ENCODE data around the gene ZNG1B. TPM values are rescaled to one million over a fixed set of nuclear protein-coding genes. Genes with fewer than 3 reads are reported as not detected.
A peak's percentile ranks its signal among the peaks of the same experiment; 100 is the strongest.
"Not testable (repeated sequence)": the region's sequence is repeated elsewhere in the genome, so short reads cannot be mapped to it uniquely, and the experiment has no call there.

Gene ZNG1B
- total and polyA plus RNA-seq, 9 of the 15 experiments (the other 6 are each of a cell fraction or from before 2014, with no cell fraction given) = 37.4 to 108 (median 45.0) TPM

GRCh38 chr2:113521492-113521891, 84.0 kb downstream of the ZNG1B start:
- DNase-seq (ENCODE audit: extremely low read depth in 1 of 4, low spot score in 3 of 4) (peak in 1 of 4 experiments; percentile 32), ATAC-seq (peak; percentile 72)
- H3K27ac ChIP-seq (ENCODE audit: extremely low read depth, low read depth, low read length); FAIRE-seq; intact Hi-C loops (cut with micrococcal nuclease); H3K9me3 ChIP-seq (replicated peaks; ENCODE audit: control insufficient read depth, insufficient read depth, low read depth, low read length); CTCF ChIA-PET (ENCODE audit: low intra/inter-chr PET ratio); H2AFZ ChIP-seq (ENCODE audit: low read depth, low read length); POLR2A ChIA-PET; H3K4me2 ChIP-seq (ENCODE audit: insufficient read depth, low read length); H3K36me3 ChIP-seq (ENCODE audit: control insufficient read depth, insufficient read depth, low read length); H3K4me3 ChIP-seq; BruUV-seq (replicated peaks); H3K79me2 ChIP-seq (ENCODE audit: control insufficient read depth, insufficient read depth, low read length); H3K4me1 ChIP-seq (replicated peaks in 1 of 2; ENCODE audit: control insufficient read depth in 2 of 2, insufficient read depth in 2 of 2, low read length in 2 of 2); H3K9me1 ChIP-seq (ENCODE audit: control insufficient read depth, insufficient read depth, low read length); H3K27me3 ChIP-seq (ENCODE audit: control insufficient read depth in 2 of 2, insufficient read depth in 2 of 2, low read length in 2 of 2); H4K20me1 ChIP-seq (replicated peaks; ENCODE audit: control insufficient read depth, insufficient read depth, low read length); in situ Hi-C loops (cut with MboI); H3K9ac ChIP-seq (ENCODE audit: insufficient read depth in 1 of 2, low read depth in 2 of 2, low read length in 2 of 2); TF ChIP-seq JUND (tag; IDR thresholded peaks at IDR 0.05; ENCODE audit: borderline replicate concordance, low read depth, low read length): not testable (repeated sequence)
- WGBS (ENCODE audit: insufficient coverage, low coverage, missing lambda C conversion rate) = 0% methylated on average over 4 of the region's 5 CpGs
- TF ChIP-seq JUND (IDR thresholded peaks at IDR 0.05; ENCODE audit: borderline replicate concordance, low read depth, low read length) = 0 out of 2 replicates have a peak, but pooled peaks have one; percentile 8

GRCh38 chr2:113524986-113525385, 87.5 kb downstream of the ZNG1B start:
- H3K9me3 ChIP-seq (replicated peaks; ENCODE audit: control insufficient read depth, insufficient read depth, low read depth, low read length); CTCF ChIA-PET (ENCODE audit: low intra/inter-chr PET ratio); FAIRE-seq; DNase-seq (ENCODE audit: extremely low read depth in 1 of 4, low spot score in 3 of 4); H4K20me1 ChIP-seq (replicated peaks; ENCODE audit: control insufficient read depth, insufficient read depth, low read length); H3K9me1 ChIP-seq (ENCODE audit: control insufficient read depth, insufficient read depth, low read length); in situ Hi-C loops (cut with MboI); H3K27ac ChIP-seq (ENCODE audit: extremely low read depth, low read depth, low read length); H3K79me2 ChIP-seq (ENCODE audit: control insufficient read depth, insufficient read depth, low read length); H3K4me3 ChIP-seq; intact Hi-C loops (cut with micrococcal nuclease); H3K4me1 ChIP-seq (replicated peaks in 1 of 2; ENCODE audit: control insufficient read depth in 2 of 2, insufficient read depth in 2 of 2, low read length in 2 of 2); H3K9ac ChIP-seq (ENCODE audit: insufficient read depth in 1 of 2, low read depth in 2 of 2, low read length in 2 of 2); H2AFZ ChIP-seq (ENCODE audit: low read depth, low read length); ATAC-seq; H3K36me3 ChIP-seq (ENCODE audit: control insufficient read depth, insufficient read depth, low read length); POLR2A ChIA-PET; H3K27me3 ChIP-seq (ENCODE audit: control insufficient read depth in 2 of 2, insufficient read depth in 2 of 2, low read length in 2 of 2); BruUV-seq (replicated peaks); H3K4me2 ChIP-seq (ENCODE audit: insufficient read depth, low read length): not testable (repeated sequence)
- 56% methylated on average over 1 of the region's 1 CpG for WGBS (ENCODE audit: insufficient coverage, low coverage, missing lambda C conversion rate)
